ENCODE results near the gene SLC25A19. TPM values are rescaled to one million over a fixed set of nuclear protein-coding genes. Genes with fewer than 3 reads are reported as not detected.

Gene SLC25A19
- polyA plus RNA-seq, 4 donors: 7.3 to 10.2 (median 7.9) TPM

GRCh38 chr17:75244133-75244866 lies 44.9 kb downstream of the SLC25A19 start:
- DNase-seq (ENCODE audit: low read depth in 4 of 4, low spot score in 2 of 4): no peak

- no peak for DNase-seq (ENCODE audit: low read depth in 4 of 4, low spot score in 2 of 4)
These were observed 46.7 kb downstream of the SLC25A19 start for GRCh38 chr17:75242461-75243042.

GRCh38 chr17:75241996-75242460 lies 47.2 kb downstream of the SLC25A19 start:
- DNase-seq (ENCODE audit: low read depth in 4 of 4, low spot score in 2 of 4): no peak

- DNase-seq (ENCODE audit: low read depth in 4 of 4, low spot score in 2 of 4): no peak
These were observed 47.7 kb downstream of the SLC25A19 start for GRCh38 chr17:75241502-75241901.

GRCh38 chr17:75241143-75241430 lies 48.1 kb downstream of the SLC25A19 start:
- DNase-seq (ENCODE audit: low read depth in 4 of 4, low spot score in 2 of 4): no peak

GRCh38 chr17:75240394-75241142 lies 48.7 kb downstream of the SLC25A19 start:
- no peak for DNase-seq (ENCODE audit: low read depth in 4 of 4, low spot score in 2 of 4)

GRCh38 chr17:75239778-75240393 lies 49.3 kb downstream of the SLC25A19 start:
- no peak for DNase-seq (ENCODE audit: low read depth in 4 of 4, low spot score in 2 of 4)

GRCh38 chr17:75239214-75239613 lies 50.0 kb downstream of the SLC25A19 start:
- DNase-seq (ENCODE audit: low read depth in 4 of 4, low spot score in 2 of 4): no peak

GRCh38 chr17:75238684-75239191 lies 50.5 kb downstream of the SLC25A19 start:
- DNase-seq (ENCODE audit: low read depth in 4 of 4, low spot score in 2 of 4): no peak

GRCh38 chr17:75238020-75238580 lies 51.1 kb downstream of the SLC25A19 start:
- DNase-seq (ENCODE audit: low read depth in 4 of 4, low spot score in 2 of 4): no peak

- no peak for DNase-seq (ENCODE audit: low read depth in 4 of 4, low spot score in 2 of 4)
These were observed 51.9 kb downstream of the SLC25A19 start for GRCh38 chr17:75237100-75238014.

GRCh38 chr17:75232786-75233185 lies 56.4 kb downstream of the SLC25A19 start:
- DNase-seq (ENCODE audit: low read depth in 4 of 4, low spot score in 2 of 4): no peak

- DNase-seq (ENCODE audit: low read depth in 4 of 4, low spot score in 2 of 4): no peak
These were observed 57.3 kb downstream of the SLC25A19 start for GRCh38 chr17:75231741-75232464.

- DNase-seq (ENCODE audit: low read depth in 4 of 4, low spot score in 2 of 4): no peak
These were observed 58.2 kb downstream of the SLC25A19 start for GRCh38 chr17:75231071-75231470.

GRCh38 chr17:75228847-75229246 lies 60.4 kb downstream of the SLC25A19 start:
- DNase-seq (ENCODE audit: low read depth in 4 of 4, low spot score in 2 of 4): no peak

GRCh38 chr17:75228305-75228704 lies 60.9 kb downstream of the SLC25A19 start:
- DNase-seq (ENCODE audit: low read depth in 4 of 4, low spot score in 2 of 4): no peak

- no peak for DNase-seq (ENCODE audit: low read depth in 4 of 4, low spot score in 2 of 4)
These were observed 61.5 kb downstream of the SLC25A19 start for GRCh38 chr17:75227729-75228128.

GRCh38 chr17:75225016-75225415 lies 64.2 kb downstream of the SLC25A19 start:
- DNase-seq (ENCODE audit: low read depth in 4 of 4, low spot score in 2 of 4): no peak

Data from left renal cortex interstitium (tissue), 4 donors.